Measurements from ENCODE around the gene ANO6. TPM values are rescaled to one million over a fixed set of nuclear protein-coding genes. Genes with fewer than 3 reads are reported as not detected.

Gene ANO6
- total and polyA plus RNA-seq, 2 of the 4 experiments (the other 2 are of a cell fraction): 21.6 to 41.0 TPM

GRCh38 chr12:45214071-45214470, 1.8 kb upstream of the ANO6 start:
- Histone ChIP-seq H2BK120ac (ENCODE audit: low read depth, low read length) (no peak overlapping the region), H3K14ac (replicated peaks; ENCODE audit: low read depth, low read length) (no peak overlapping the region), H3K4me3 (ENCODE audit: insufficient read depth, low read depth, low read length) (no peak overlapping the region), H3K4me1 (ENCODE audit: control insufficient read depth, insufficient read depth, low read length) (0 out of 2 replicates have a peak, but pooled peaks cover 3% of the 10 kb centered on the region), H3K9me1 (ENCODE audit: insufficient read depth, low read length) (no peaks in the 10 kb centered on the region), H4K20me1 (ENCODE audit: insufficient read depth, low read length) (0 out of 2 replicates have a peak, but pooled peaks cover 3% of the 10 kb centered on the region), H3K4me2 (ENCODE audit: low read depth, low read length) (no peak overlapping the region), H3K9ac (ENCODE audit: low read depth, low read length) (no peak overlapping the region), H4K5ac (ENCODE audit: low read depth, low read length) (no peak overlapping the region), H3K4ac (ENCODE audit: low read depth, low read length) (no peak overlapping the region), H4K91ac (ENCODE audit: insufficient read depth, low read depth, low read length) (no peak overlapping the region), H3K56ac (ENCODE audit: extremely low read depth, insufficient read depth, low read length) (no peak overlapping the region), H2AK5ac (ENCODE audit: low read depth, low read length) (no peak overlapping the region), H2BK15ac (ENCODE audit: low read depth, low read length) (no peak overlapping the region), H2AFZ (replicated peaks; ENCODE audit: low read length, poor library complexity) (no peak overlapping the region), H3K36me3 (ENCODE audit: control insufficient read depth, insufficient read depth, low read length) (no peaks in the 10 kb centered on the region), H2BK20ac (ENCODE audit: low read depth, low read length) (no peak overlapping the region), H2AK9ac (replicated peaks; ENCODE audit: low read depth, low read length, poor library complexity) (no peak overlapping the region), H3K27ac (ENCODE audit: insufficient read depth, low read length) (no peak overlapping the region), H4K8ac (ENCODE audit: low read depth in 2 of 2, low read length in 2 of 2) (no peak overlapping the region; a peak in 1 of 4 replicates), H2BK5ac (ENCODE audit: low read depth, low read length, poor library complexity, severe bottlenecking) (no peak overlapping the region), H3K23ac (ENCODE audit: low read depth, low read length) (no peak overlapping the region), H3K79me1 (ENCODE audit: low read depth in 1 of 2, low read length in 2 of 2) (peaks cover 4 to 5% of the 10 kb centered on the region in 2 experiments; a peak in 1 of 4 replicates), H3K9me3 (ENCODE audit: control insufficient read depth, insufficient read depth, low read length) (no peaks in the 10 kb centered on the region), H3K18ac (ENCODE audit: low read depth, low read length) (no peak overlapping the region), H3K27me3 (ENCODE audit: control insufficient read depth, insufficient read depth, low read length) (no peaks in the 10 kb centered on the region)
- no peak for TF ChIP-seq CHD1 (IDR thresholded peaks at IDR 0.05; ENCODE audit: low read depth, low read length)
- TF ChIP-seq, protein P1, sequence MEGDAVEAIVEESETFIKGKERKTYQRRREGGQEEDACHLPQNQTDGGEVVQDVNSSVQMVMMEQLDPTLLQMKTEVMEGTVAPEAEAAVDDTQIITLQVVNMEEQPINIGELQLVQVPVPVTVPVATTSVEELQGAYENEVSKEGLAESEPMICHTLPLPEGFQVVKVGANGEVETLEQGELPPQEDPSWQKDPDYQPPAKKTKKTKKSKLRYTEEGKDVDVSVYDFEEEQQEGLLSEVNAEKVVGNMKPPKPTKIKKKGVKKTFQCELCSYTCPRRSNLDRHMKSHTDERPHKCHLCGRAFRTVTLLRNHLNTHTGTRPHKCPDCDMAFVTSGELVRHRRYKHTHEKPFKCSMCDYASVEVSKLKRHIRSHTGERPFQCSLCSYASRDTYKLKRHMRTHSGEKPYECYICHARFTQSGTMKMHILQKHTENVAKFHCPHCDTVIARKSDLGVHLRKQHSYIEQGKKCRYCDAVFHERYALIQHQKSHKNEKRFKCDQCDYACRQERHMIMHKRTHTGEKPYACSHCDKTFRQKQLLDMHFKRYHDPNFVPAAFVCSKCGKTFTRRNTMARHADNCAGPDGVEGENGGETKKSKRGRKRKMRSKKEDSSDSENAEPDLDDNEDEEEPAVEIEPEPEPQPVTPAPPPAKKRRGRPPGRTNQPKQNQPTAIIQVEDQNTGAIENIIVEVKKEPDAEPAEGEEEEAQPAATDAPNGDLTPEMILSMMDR (conservative IDR thresholded peaks at IDR 0.05; ENCODE audit: low read depth, low read length): no peak
- TF ChIP-seq POLR2A (IDR thresholded peaks at IDR 0.05; ENCODE audit: low read depth, low read length): no peak
- no peak for TF ChIP-seq BHLHE40 (IDR thresholded peaks at IDR 0.05; ENCODE audit: low read depth, low read length)
- TF ChIP-seq FOS (IDR thresholded peaks at IDR 0.05; ENCODE audit: low read depth, low read length): no peak
- TF ChIP-seq RCOR1 (IDR thresholded peaks at IDR 0.05; ENCODE audit: insufficient replicate concordance, low read length): no peak
- no peak for TF ChIP-seq RFX5 (IDR thresholded peaks at IDR 0.05; ENCODE audit: low read depth, low read length)
- no peak for TF ChIP-seq MAFK (IDR thresholded peaks at IDR 0.05; ENCODE audit: low read depth, low read length)
- TF ChIP-seq USF2 (IDR thresholded peaks at IDR 0.05; ENCODE audit: low read depth, low read length): no peak
- no peak for TF ChIP-seq SMC3 (IDR thresholded peaks at IDR 0.05; ENCODE audit: low read depth, low read length)
- BruUV-seq (replicated peaks): no TSS peak
- POLR2A ChIA-PET (ENCODE audit: unreplicated experiment): no interaction called here
- CTCF ChIA-PET: interaction anchor here (0.6 kb wide), 1 partner anchor 139 kb away, joined by 9 read pairs; no protein-coding TSS in a partner anchor
- in situ Hi-C loops (cut with MboI; ENCODE audit: low sequenced_read_pairs) (no loop called here), intact Hi-C loops (cut with micrococcal nuclease) (no loop called here), dilution Hi-C loops (cut with HindIII; ENCODE audit: low sequenced_read_pairs, unreplicated experiment) (no loop called here)
- DNase-seq: no peak
- no peak for ATAC-seq (ENCODE audit: low read depth)

Measured in IMR-90 (cell line).